ENCODE data around the gene MAPK1IP1L.
A peak's percentile ranks its signal among the peaks of the same experiment; 100 is the strongest.
"Not testable (repeated sequence)": the region's sequence is repeated elsewhere in the genome, so short reads cannot be mapped to it uniquely, and the experiment has no call there.

MAPK1IP1L gene

DNA sequence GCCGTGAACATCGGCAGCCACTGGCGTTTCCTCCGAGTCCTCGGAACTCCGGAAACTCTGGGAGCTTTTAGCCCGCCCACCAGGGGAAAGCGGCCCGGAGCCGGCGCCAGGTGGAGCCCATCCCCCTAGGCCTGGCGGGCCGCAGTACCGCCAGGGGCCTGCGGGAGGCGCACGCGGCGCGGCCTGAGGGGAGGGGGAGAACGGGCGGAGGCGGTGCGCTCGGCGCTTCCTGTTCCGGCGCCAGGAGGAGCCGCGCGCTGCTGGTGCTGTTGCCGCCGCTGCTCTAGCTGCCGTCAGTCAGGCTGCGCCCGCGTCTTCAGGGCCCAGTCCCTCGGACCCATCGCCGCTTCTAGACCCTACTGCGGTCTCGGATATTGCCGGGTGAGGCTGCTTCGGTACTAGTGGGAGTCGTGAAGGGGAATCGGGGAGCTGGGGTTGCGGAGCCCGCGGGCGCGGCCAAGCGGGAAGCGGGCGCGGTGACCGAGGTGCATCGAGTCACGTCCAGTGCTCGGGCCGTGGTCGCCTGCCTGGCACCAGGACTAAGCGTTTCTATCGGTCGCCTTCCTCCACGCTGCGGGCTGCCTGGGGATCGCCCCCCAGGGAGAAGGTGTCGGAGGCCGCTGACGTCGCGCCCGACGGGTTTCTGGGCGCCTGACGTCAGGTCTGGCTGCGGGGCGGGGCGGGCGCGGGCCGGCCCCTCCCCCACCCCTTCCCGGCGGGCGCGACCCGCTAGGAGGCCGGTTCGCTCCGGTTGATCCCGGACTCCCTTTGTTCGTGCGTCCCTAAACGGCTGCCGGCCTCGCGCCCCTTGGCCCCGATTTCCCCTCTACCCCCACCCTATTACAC lies at the start of gene MAPK1IP1L:
TSS of gene MAPK1IP1L (plus strand) at position 225 of the 846 bp plus-strand sequence. CDS start 10,037 bp downstream, outside the sequence.
- no peaks in the 10 kb centered on the region for H3K27me3 ChIP-seq (ENCODE audit: insufficient read depth, low read length)
- H3K4me1 ChIP-seq (ENCODE audit: insufficient read depth, low read length), result peaks cover 16% of the 10 kb centered on the region
- H3K9me3 ChIP-seq (ENCODE audit: low read length), result peaks cover 9% of the 10 kb centered on the region
- peaks cover 32% of the 10 kb centered on the region for H3K36me3 ChIP-seq (ENCODE audit: insufficient read depth, low read length)
- peak within 1 kb of the TSS; percentile 44 for H2AFZ ChIP-seq (ENCODE audit: low read depth, low read length)
- peak within 1 kb of the TSS; percentile 87 for H3K4me3 ChIP-seq (ENCODE audit: low read length)

DNA sequence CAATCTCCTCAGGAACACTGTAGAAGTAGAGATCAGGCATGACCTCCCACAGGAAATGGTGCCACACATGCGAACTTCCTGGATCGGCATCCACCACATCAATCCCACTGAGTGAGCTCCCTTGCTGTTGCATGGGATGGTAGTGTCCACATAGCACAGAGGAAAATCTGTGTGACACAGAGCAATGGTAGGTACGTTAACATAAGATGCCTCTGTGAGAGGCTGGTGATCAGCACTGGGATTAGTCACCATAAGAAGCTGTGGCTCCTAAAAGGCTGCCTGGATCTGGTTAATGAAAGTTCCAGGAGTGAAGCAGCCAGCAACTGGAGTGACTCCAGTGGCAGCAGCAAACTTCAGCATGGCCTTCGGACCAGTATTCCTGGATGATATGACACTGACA lies 46.4 kb upstream of the MAPK1IP1L start:
- Histone ChIP-seq H3K27me3 (ENCODE audit: insufficient read depth, low read length) (no peaks in the 10 kb centered on the region), H3K36me3 (ENCODE audit: insufficient read depth, low read length) (peaks cover 70% of the 10 kb centered on the region)

DNA sequence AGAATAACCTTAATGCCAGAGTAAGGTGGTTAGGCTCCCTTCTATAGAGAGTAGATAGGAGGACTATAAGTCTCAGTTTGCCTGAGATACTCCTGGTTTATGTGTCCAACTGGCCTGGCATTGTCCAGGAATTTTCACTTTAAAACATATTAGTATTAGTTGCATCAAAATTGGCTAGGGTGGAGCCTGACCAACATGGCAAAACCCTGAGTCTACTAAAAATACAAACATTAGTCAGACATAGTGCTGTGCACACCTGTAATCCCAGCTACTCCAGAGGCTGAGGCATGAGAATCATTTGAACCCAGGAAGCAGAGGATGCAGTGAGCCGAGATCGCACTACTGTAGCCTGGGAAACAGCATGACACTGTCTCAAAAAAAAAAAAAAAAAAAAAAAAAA lies 36.4 kb upstream of the MAPK1IP1L start:
- H2AFZ ChIP-seq (ENCODE audit: low read depth, low read length), result no peak overlapping the region
- no peaks in the 10 kb centered on the region for H3K27me3 ChIP-seq (ENCODE audit: insufficient read depth, low read length)
- H3K4me3 ChIP-seq (ENCODE audit: low read length), result no peak overlapping the region
- H3K9me3 ChIP-seq (ENCODE audit: low read length), result no peaks in the 10 kb centered on the region
- H3K4me1 ChIP-seq (ENCODE audit: insufficient read depth, low read length), result no peaks in the 10 kb centered on the region
- H3K36me3 ChIP-seq (ENCODE audit: insufficient read depth, low read length), result peaks cover 34% of the 10 kb centered on the region

More for the DNA sequence above, 46.4 kb upstream of the MAPK1IP1L start:
- H2AFZ ChIP-seq (ENCODE audit: low read depth, low read length), result no peak overlapping the region
- no peak overlapping the region for H3K4me3 ChIP-seq (ENCODE audit: low read length)
- H3K4me1 ChIP-seq (ENCODE audit: insufficient read depth, low read length), result no peaks in the 10 kb centered on the region
- no peaks in the 10 kb centered on the region for H3K9me3 ChIP-seq (ENCODE audit: low read length)

DNA sequence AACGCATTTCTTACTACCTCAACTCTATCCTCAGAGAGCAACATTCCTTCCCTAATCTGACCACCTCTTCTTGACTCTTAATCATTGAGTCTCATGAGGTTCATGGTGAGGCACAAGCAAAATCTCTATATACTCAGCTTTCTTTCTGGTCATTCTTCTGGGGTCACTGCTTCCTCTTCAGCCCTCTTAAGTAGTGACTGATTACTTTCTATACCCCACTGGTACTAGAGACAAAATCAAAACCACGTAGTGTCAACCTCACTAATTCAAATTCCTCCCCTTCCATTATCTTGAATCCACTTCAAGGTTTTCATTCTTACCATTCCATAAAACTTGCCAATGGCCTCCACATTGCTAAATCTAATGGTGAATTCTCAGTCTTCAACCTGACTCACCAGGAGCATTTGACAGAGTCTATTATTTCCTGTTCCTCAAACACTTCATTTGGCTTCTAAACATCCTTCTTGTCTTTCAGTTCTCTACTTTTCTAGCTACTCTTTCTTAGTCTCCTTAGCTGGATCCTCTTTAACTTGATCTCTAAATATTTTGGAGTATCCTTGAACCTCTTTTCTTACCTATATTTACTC lies 31.4 kb upstream of the MAPK1IP1L start:
- Histone ChIP-seq H3K4me1 (ENCODE audit: insufficient read depth, low read length) (no peaks in the 10 kb centered on the region), H3K4me3 (ENCODE audit: low read length) (no peak overlapping the region), H3K36me3 (ENCODE audit: insufficient read depth, low read length) (peaks cover 40% of the 10 kb centered on the region), H3K27me3 (ENCODE audit: insufficient read depth, low read length) (no peaks in the 10 kb centered on the region), H2AFZ (ENCODE audit: low read depth, low read length) (no peak overlapping the region), H3K9me3 (ENCODE audit: low read length) (no peaks in the 10 kb centered on the region)

DNA sequence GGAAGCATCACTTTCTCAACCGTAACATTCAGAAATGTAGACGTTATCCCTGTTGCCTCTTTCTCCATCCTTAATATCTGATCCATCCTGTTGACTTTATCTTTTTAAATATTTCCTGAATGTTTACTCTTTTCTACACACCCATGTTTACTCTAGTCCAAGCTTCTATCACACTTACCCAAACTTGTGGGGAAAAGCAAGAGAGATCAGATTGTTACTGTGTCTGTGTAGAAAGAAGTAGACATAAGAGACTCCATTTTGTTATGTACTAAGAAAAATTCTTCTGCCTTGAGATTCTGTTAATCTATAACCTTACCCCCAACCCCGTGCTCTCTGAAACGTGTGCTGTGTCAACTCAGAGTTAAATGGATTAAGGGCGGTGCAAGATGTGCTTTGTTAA lies 27.1 kb upstream of the MAPK1IP1L start:
- not testable (repeated sequence) for H3K4me3 ChIP-seq (ENCODE audit: low read length); H2AFZ ChIP-seq (ENCODE audit: low read depth, low read length); H3K27me3 ChIP-seq (ENCODE audit: insufficient read depth, low read length); H3K9me3 ChIP-seq (ENCODE audit: low read length)
- peaks cover 21% of the 10 kb centered on the region for H3K4me1 ChIP-seq (ENCODE audit: insufficient read depth, low read length)
- peaks cover 31% of the 10 kb centered on the region for H3K36me3 ChIP-seq (ENCODE audit: insufficient read depth, low read length)

DNA sequence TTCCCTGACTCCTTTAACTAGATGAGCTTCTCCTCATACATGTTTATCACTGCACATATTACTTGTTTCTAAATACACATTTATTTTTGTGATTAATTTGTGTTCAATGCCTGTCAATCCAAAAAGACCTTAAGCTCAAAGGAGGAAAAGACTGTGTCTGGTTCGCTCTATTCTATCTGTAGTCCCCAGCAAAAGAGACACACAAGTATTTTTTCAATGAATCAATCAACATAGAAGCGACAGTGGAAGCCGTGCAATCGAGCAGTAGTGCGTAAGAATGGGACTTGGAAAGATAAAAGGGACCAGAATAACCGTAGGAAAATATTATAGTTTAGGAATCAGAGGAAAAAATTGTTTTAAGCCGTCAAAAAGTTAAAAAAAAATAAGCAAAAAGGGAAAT lies 25.5 kb upstream of the MAPK1IP1L start:
- H3K36me3 ChIP-seq (ENCODE audit: insufficient read depth, low read length), result peaks cover 23% of the 10 kb centered on the region
- no peaks in the 10 kb centered on the region for H3K27me3 ChIP-seq (ENCODE audit: insufficient read depth, low read length)
- peak overlapping the region; percentile 81 for H3K4me3 ChIP-seq (ENCODE audit: low read length)
- H3K4me1 ChIP-seq (ENCODE audit: insufficient read depth, low read length), result peaks cover 32% of the 10 kb centered on the region
- H3K9me3 ChIP-seq (ENCODE audit: low read length), result no peaks in the 10 kb centered on the region
- H2AFZ ChIP-seq (ENCODE audit: low read depth, low read length), result peak overlapping the region; percentile 88

DNA sequence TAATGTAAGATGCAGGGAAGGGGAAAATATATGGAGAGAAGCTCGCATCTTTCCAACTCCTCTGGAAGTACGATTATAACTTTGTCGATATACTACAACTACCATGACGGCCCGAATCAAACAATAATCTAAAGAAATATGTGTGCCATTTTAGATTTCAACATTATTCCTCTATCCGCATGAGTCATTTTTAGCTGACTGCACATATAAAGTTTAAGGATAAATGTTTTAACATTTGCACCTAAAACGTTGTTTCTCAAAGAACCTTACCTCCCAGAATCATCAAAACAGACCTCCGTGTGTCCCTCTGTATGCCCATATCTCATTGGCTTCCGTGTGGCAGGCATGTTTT lies 25.0 kb upstream of the MAPK1IP1L start:
- Histone ChIP-seq H2AFZ (ENCODE audit: low read depth, low read length) (peak overlapping the region; percentile 88), H3K36me3 (ENCODE audit: insufficient read depth, low read length) (peaks cover 23% of the 10 kb centered on the region), H3K4me3 (ENCODE audit: low read length) (peak overlapping the region; percentile 81), H3K27me3 (ENCODE audit: insufficient read depth, low read length) (no peaks in the 10 kb centered on the region), H3K9me3 (ENCODE audit: low read length) (no peaks in the 10 kb centered on the region), H3K4me1 (ENCODE audit: insufficient read depth, low read length) (peaks cover 32% of the 10 kb centered on the region)

DNA sequence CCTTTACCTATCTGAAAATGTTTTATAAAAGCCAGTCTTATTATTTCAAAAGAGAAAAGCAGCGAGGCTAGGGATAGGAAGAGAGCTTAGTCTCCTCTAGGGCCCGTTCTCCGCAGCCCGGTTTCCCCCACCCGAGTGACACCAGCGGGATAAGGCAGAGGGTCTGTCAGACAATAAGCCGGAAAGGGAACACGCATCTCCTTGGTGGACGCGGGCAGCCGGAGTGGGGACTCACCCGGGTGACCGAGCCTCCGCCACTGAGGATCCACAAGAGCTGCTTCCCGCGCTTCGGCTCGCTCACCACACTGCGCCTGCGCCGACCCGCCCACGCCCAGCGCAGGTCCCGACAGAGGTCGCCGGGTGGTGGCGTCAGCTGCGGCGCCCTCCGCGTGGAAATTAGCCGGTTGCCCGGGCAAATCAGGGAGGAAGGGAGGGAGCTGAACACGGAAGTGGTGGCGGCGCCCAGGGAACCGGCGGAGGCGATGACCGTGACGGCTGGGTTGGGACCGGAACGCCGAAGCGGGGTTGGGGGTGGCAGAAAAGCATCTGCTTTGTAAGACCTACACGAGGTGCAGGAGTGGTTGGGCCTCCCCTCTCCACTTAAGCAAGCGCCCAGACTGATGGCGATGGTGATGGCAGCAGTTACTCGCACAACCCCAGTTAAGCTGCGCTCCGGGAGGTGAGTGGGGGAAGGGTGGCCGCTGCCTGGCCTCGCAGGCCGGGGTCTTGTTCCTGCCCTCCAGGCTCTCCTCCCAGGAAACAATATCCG lies 24.5 kb upstream of the MAPK1IP1L start, which contains the start of the genes SOCS4 and WDHD1:
TSS of gene SOCS4 (plus strand) at position 444 of the 769 bp plus-strand sequence. CDS start 15,806 bp downstream, outside the sequence.
TSS of gene WDHD1 (minus strand) at position 307 of the 769 bp plus-strand sequence. CDS start 312 bp downstream, outside the sequence.
- peaks cover 32% of the 10 kb centered on the region for H3K4me1 ChIP-seq (ENCODE audit: insufficient read depth, low read length)
- peak within 1 kb of the TSS; percentile 88 for H2AFZ ChIP-seq (ENCODE audit: low read depth, low read length)
- no peaks in the 10 kb centered on the region for H3K9me3 ChIP-seq (ENCODE audit: low read length)
- H3K4me3 ChIP-seq (ENCODE audit: low read length), result peak within 1 kb of the TSS; percentile 81
- H3K27me3 ChIP-seq (ENCODE audit: insufficient read depth, low read length), result no peaks in the 10 kb centered on the region
- peaks cover 21% of the 10 kb centered on the region for H3K36me3 ChIP-seq (ENCODE audit: insufficient read depth, low read length)

DNA sequence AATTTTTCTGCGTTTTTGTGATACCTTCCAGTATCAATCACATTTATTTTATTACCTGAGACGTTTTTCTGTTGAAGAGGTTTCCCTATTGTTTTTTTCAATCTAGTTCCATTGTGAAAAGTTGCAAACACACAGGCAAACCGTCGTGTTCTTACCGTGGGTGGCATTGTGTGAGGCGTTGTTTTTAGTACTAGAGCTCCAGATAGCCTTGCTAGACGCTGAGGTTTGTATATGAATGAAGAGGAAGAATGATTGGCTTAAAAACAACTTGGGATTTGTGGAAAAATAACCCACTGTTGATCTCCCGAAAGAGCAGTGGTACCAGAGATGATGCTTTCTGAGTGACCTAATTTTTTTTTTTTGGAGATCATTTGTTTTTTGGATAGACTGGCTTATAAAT lies 23.4 kb upstream of the MAPK1IP1L start:
- peak overlapping the region; percentile 81 for H3K4me3 ChIP-seq (ENCODE audit: low read length)
- H3K4me1 ChIP-seq (ENCODE audit: insufficient read depth, low read length), result peaks cover 32% of the 10 kb centered on the region
- no peaks in the 10 kb centered on the region for H3K9me3 ChIP-seq (ENCODE audit: low read length)
- no peaks in the 10 kb centered on the region for H3K27me3 ChIP-seq (ENCODE audit: insufficient read depth, low read length)
- peak overlapping the region; percentile 88 for H2AFZ ChIP-seq (ENCODE audit: low read depth, low read length)
- H3K36me3 ChIP-seq (ENCODE audit: insufficient read depth, low read length), result peaks cover 19% of the 10 kb centered on the region

DNA sequence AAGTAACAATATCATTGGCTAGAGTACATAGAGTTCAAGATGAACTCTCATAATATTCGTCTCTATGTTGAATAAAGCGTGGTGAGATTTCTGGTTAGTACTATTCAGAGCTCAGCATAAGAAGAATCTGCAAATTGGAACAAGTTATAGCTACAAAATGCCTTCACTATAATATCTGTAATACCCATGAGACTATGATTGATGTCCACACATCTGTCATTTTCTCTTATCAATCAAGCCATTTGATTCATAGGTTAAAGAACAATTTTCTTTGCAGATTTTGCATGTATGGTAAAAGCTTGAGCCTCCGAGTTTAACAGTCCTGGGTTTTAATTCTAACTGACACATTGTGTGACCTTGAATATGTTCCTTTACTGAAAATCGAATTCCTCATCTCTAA lies 23.0 kb upstream of the MAPK1IP1L start:
- H3K36me3 ChIP-seq (ENCODE audit: insufficient read depth, low read length), result peaks cover 15% of the 10 kb centered on the region
- peak overlapping the region; percentile 81 for H3K4me3 ChIP-seq (ENCODE audit: low read length)
- no peaks in the 10 kb centered on the region for H3K9me3 ChIP-seq (ENCODE audit: low read length)
- peaks cover 32% of the 10 kb centered on the region for H3K4me1 ChIP-seq (ENCODE audit: insufficient read depth, low read length)
- H2AFZ ChIP-seq (ENCODE audit: low read depth, low read length), result no peak overlapping the region
- H3K27me3 ChIP-seq (ENCODE audit: insufficient read depth, low read length), result no peaks in the 10 kb centered on the region

DNA sequence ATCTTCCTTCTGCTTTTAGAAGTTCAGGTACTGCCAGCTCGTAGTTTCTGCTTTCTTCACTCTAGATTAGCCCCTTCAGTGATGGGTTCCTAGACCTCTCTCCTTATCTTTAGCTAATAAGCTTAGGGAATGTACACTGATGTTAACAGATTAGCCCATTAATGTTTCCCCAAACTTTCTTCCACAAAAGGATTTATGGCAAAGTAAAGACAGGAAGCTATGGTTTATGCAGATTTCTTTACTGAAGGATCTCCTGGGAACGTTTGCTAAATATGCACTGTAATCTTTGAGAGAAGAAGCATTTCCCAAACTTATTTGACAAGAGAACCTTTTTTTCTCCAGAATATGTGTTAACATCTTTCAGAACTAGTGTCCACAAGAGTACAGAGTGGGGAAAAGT lies 20.3 kb upstream of the MAPK1IP1L start:
- H3K36me3 ChIP-seq (ENCODE audit: insufficient read depth, low read length), result peaks cover 24% of the 10 kb centered on the region
- H2AFZ ChIP-seq (ENCODE audit: low read depth, low read length), result no peak overlapping the region
- peaks cover 24% of the 10 kb centered on the region for H3K4me1 ChIP-seq (ENCODE audit: insufficient read depth, low read length)
- no peaks in the 10 kb centered on the region for H3K9me3 ChIP-seq (ENCODE audit: low read length)
- H3K4me3 ChIP-seq (ENCODE audit: low read length), result no peak overlapping the region
- H3K27me3 ChIP-seq (ENCODE audit: insufficient read depth, low read length), result no peaks in the 10 kb centered on the region

DNA sequence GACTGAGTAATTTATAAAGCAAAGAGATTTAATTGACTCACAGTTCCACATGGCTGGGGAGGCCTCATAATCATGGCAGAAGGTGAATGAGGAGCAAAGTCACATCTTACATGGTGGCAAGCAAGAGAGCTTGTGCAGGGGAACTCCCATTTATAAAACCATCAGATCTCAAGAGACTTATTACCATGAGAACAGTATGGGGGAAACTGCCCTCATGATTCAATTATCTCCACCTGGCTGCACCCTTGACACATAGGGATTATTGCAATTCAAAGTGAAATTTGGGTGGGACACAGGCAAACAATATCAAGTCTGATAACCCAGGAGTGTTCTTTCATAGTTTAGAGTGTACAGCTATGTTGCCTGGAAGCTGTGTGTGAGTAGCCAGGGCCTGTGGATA lies 13.5 kb upstream of the MAPK1IP1L start:
- peaks cover 35% of the 10 kb centered on the region for H3K36me3 ChIP-seq (ENCODE audit: insufficient read depth, low read length)
- not testable (repeated sequence) for H3K9me3 ChIP-seq (ENCODE audit: low read length); H3K4me1 ChIP-seq (ENCODE audit: insufficient read depth, low read length); H2AFZ ChIP-seq (ENCODE audit: low read depth, low read length); H3K4me3 ChIP-seq (ENCODE audit: low read length); H3K27me3 ChIP-seq (ENCODE audit: insufficient read depth, low read length)

DNA sequence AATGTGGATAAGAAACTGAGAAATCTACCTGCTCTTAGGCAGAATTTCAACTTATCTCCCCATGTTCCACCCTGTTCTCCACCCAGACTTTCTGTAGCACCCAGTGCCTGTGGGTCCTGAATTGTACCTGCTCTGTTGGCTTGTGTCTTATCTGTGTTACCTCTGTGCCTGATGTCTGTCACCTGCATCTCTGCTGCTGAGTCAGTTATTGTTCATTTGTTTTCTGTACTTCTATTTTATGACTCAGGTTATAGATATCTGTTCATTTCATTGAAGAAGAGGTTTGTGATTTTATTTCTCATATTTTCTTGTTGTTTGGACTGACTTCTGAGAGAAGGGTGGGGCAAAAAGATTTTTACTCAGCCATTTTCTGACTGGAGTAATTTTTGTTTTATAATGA lies 12.7 kb upstream of the MAPK1IP1L start:
- no peaks in the 10 kb centered on the region for H3K27me3 ChIP-seq (ENCODE audit: insufficient read depth, low read length)
- H3K9me3 ChIP-seq (ENCODE audit: low read length), result no peaks in the 10 kb centered on the region
- no peak overlapping the region for H3K4me3 ChIP-seq (ENCODE audit: low read length)
- no peaks in the 10 kb centered on the region for H3K4me1 ChIP-seq (ENCODE audit: insufficient read depth, low read length)
- no peak overlapping the region for H2AFZ ChIP-seq (ENCODE audit: low read depth, low read length)
- peaks cover 40% of the 10 kb centered on the region for H3K36me3 ChIP-seq (ENCODE audit: insufficient read depth, low read length)
